ENCODE measurements around the gene TWIST2. TPM values are rescaled to one million over a fixed set of nuclear protein-coding genes. Genes with fewer than 3 reads are reported as not detected.

The TWIST2 gene
- total and polyA plus RNA-seq, 9 of the 15 experiments (the other 6 are each of a cell fraction or from before 2014, with no cell fraction given), result not detected

GRCh38 chr2:238939074-238939473 is 91.2 kb downstream of the TWIST2 start:
- BruUV-seq (replicated peaks), result no TSS peak
- in situ Hi-C loops (cut with MboI) (no loop called here), intact Hi-C loops (cut with micrococcal nuclease) (no loop called here)
- H3K9ac ChIP-seq (ENCODE audit: insufficient read depth in 1 of 2, low read depth in 2 of 2, low read length in 2 of 2), result no peak overlapping the region
- no peak for ATAC-seq
- no peak overlapping the region for H3K4me3 ChIP-seq
- H3K36me3 ChIP-seq (ENCODE audit: control insufficient read depth, insufficient read depth, low read length), result no peaks in the 10 kb centered on the region
- H3K79me2 ChIP-seq (ENCODE audit: control insufficient read depth, insufficient read depth, low read length), result no peaks in the 10 kb centered on the region
- 0% methylated on average over 6 of the region's 6 CpGs for WGBS (ENCODE audit: insufficient coverage, low coverage, missing lambda C conversion rate)
- ChIA-PET CTCF (ENCODE audit: low intra/inter-chr PET ratio) (no interaction called here), POLR2A (no interaction called here)
- H2AFZ ChIP-seq (ENCODE audit: low read depth, low read length), result no peak overlapping the region
- no peaks in the 10 kb centered on the region for H3K9me1 ChIP-seq (ENCODE audit: control insufficient read depth, insufficient read depth, low read length)
- DNase-seq (ENCODE audit: extremely low read depth in 1 of 4, low spot score in 3 of 4), result no peak
- no peak overlapping the region for H3K4me2 ChIP-seq (ENCODE audit: insufficient read depth, low read length)
- H3K4me1 ChIP-seq (replicated peaks in 1 of 2; ENCODE audit: control insufficient read depth in 2 of 2, insufficient read depth in 2 of 2, low read length in 2 of 2), result no peaks in the 10 kb centered on the region
- no peaks in the 10 kb centered on the region for H4K20me1 ChIP-seq (replicated peaks; ENCODE audit: control insufficient read depth, insufficient read depth, low read length)
- H3K27me3 ChIP-seq (ENCODE audit: control insufficient read depth in 2 of 2, insufficient read depth in 2 of 2, low read length in 2 of 2), result peaks cover 0 to 42% of the 10 kb centered on the region in 2 experiments; a peak in 2 of 5 replicates
- no peak for TF ChIP-seq ATF4 (CRISPR knock-in tag; IDR thresholded peaks at IDR 0.05)
- TF ChIP-seq ZFPM2 (CRISPR knock-in tag; IDR thresholded peaks at IDR 0.05), result no peak
- TF ChIP-seq NFE2L1 (tag; IDR thresholded peaks at IDR 0.05; ENCODE audit: borderline replicate concordance, low read depth), result no peak
- TF ChIP-seq ZNF217 (CRISPR knock-in tag; IDR thresholded peaks at IDR 0.05), result no peak
- TF ChIP-seq NR1H2 (CRISPR knock-in tag; IDR thresholded peaks at IDR 0.05), result no peak
- FAIRE-seq, result no peak
- no peaks in the 10 kb centered on the region for H3K9me3 ChIP-seq (replicated peaks; ENCODE audit: control insufficient read depth, insufficient read depth, low read depth, low read length)
- no peak overlapping the region for H3K27ac ChIP-seq (ENCODE audit: extremely low read depth, low read depth, low read length)

Data from K562 (cell line).